Heart left ventricle (tissue), 13 donors: ENCODE measurements around the gene MED27.

ENCODE experiments used
- POLR2A ChIP-seq, 2 donors: fragments of 450-650 bp; IDR thresholded peaks; one replicate each; pipeline ENCODE4 v1.6.1; 2017; ENCODE audit warnings: antibody characterized with exemption in 2 of 2, mild to moderate bottlenecking in 2 of 2, moderate library complexity in 2 of 2
- TF ChIP-seq, protein P1 (sequence below), 12 donors: fragments of 200-600 bp; sonication (generic) in 4 of 12; IDR thresholded peaks; one replicate each; pipeline versions ENCODE4 v1.5.0 to v1.8.0; 2018 to 2022; ENCODE audit warnings: antibody characterized with exemption in 12 of 12, mild to moderate bottlenecking in 5 of 12
- donor health status: ischemic (EF 13 %, LVEDD 7.1; RV severe dilation, severe dysfunction).
- donor health status: DM: no; HTN: yes; CAD: no.
- donor health status: DM: no; HTN: no; CAD: no.
- donor health status: ischemic (EF 25% LVEDD 6.9; RV normal size, moderate dysfunction).
- donor health status: ischemic (EF 25% LVEDD 5.7; RV mildly dilated, moderate dysfunction).
- donor health status: ischemic (EF 35%, LVEDD 5.7; RV mildly dilated, moderate dysfunction).
- donor health status: nonischemic (EF 11% LVEDD 7.7; RV severe dilation, severe dysfunction).
- donor health status: DM: yes; HTN: yes; CAD: no.
- donor health status: PGD.
- donor health status: ischemic (EF 29% LVEDD 5.4; RV normal size, mild dysfunction).
- donor health status: nonischemic (EF 23%, LVEDD 6.1; RV moderate dilation, normal function).

DNA sequence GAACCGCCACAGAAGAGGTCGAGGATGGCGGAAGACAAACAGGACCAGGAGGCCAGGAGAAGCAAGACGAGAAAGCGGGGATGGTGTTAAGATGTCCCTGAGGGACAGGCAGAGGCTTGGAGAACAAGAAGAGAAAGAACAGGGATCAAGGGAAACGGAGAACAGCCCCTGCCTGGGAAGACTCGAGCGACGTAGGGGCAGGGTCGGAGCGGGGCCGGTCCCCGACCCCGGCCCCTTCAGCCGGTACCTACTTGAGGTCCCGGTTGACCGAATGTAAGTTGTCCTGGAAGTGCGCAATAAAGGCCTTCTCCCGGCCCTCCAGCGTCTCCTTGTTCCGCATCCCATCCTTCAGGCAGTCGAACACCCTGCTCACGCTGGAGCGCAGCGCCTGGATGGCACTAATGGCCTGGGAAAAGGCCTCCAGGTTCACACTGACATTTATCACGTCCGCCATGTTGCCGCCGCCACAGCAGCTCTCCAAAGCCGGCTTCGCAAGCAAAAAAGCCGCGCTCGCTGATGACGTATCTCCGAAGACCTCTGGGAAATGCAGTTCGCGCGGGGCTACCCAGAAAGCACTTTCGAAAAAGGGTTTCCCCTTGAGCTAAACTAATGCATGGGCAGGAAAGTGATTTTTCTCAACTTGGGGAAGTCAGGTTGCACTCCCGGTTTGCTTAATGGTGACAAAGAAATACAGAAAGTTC, at the start of gene MED27:
- TF ChIP-seq, protein P1, sequence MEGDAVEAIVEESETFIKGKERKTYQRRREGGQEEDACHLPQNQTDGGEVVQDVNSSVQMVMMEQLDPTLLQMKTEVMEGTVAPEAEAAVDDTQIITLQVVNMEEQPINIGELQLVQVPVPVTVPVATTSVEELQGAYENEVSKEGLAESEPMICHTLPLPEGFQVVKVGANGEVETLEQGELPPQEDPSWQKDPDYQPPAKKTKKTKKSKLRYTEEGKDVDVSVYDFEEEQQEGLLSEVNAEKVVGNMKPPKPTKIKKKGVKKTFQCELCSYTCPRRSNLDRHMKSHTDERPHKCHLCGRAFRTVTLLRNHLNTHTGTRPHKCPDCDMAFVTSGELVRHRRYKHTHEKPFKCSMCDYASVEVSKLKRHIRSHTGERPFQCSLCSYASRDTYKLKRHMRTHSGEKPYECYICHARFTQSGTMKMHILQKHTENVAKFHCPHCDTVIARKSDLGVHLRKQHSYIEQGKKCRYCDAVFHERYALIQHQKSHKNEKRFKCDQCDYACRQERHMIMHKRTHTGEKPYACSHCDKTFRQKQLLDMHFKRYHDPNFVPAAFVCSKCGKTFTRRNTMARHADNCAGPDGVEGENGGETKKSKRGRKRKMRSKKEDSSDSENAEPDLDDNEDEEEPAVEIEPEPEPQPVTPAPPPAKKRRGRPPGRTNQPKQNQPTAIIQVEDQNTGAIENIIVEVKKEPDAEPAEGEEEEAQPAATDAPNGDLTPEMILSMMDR (IDR thresholded peaks at IDR 0.05), result no peak
- no peak for TF ChIP-seq POLR2A (IDR thresholded peaks at IDR 0.05)
